Cardiac muscle cell (in vitro differentiated cells and primary cell): ENCODE results near the gene CFAP161. TPM values are rescaled to one million over a fixed set of nuclear protein-coding genes. Genes with fewer than 3 reads are reported as not detected.

Experiments used
- DNase-seq, 2 donors: peaks; one replicate each; pipeline versions ENCODE4 v3.0.0 to v3.0.0-alpha.2; 2010 to 2017; ENCODE audit warnings: low read depth in 1 of 2, low spot score in 1 of 2
- H3K27ac ChIP-seq: fragments of 200-600 bp; sonication (generic); 2 replicates; pipeline ENCODE4 v1.5.1; 2016
- H3K27me3 ChIP-seq: fragments of 200-600 bp; sonication (generic); 2 replicates; pipeline ENCODE4 v1.6.0; 2016; ENCODE audit warnings: control low read depth
- H3K36me3 ChIP-seq: fragments of 200-600 bp; sonication (generic); 2 replicates; pipeline ENCODE4 v1.5.1; 2016; ENCODE audit warnings: control low read depth
- H3K4me1 ChIP-seq: fragments of 200-600 bp; sonication (generic); 2 replicates; pipeline ENCODE4 v1.8.1; 2017; ENCODE audit warnings: low read depth, mild to moderate bottlenecking, mixed run types
- H3K4me3 ChIP-seq: fragments of 200-600 bp; sonication (generic); 2 replicates; pipeline ENCODE4 v1.5.1; 2016; ENCODE audit warnings: mild to moderate bottlenecking
- H3K9me3 ChIP-seq: fragments of 200-600 bp; sonication (generic); 2 replicates; pipeline ENCODE4 v1.5.1; 2017; ENCODE audit warnings: low read depth, mild to moderate bottlenecking, control low read depth
- polyA plus RNA-seq: library from polyadenylated mRNA; unstranded; fragments of >200 nt; fragmentation: Nextera tagmentation; extraction: Ambion mirVana; gene quantifications from 2 replicates; pipeline ENCODE4 v1.2.1, GENCODE V29; 2016
- total RNA-seq: library from RNA; depleted of rRNA; stranded (reverse); fragments of >200 nt; gene quantifications from 2 replicates; pipeline ENCODE4 v1.2.3, GENCODE V29; 2016
- TF ChIP-seq, protein P1 (sequence below): IDR thresholded peaks from 2 replicates; pipeline ENCODE4 v1.5.1; 2012; ENCODE audit warnings: low read depth, mild to moderate bottlenecking, low read length

The CFAP161 gene
- total and polyA plus RNA-seq, 2 experiments from 2014 or later = not detected

DNA sequence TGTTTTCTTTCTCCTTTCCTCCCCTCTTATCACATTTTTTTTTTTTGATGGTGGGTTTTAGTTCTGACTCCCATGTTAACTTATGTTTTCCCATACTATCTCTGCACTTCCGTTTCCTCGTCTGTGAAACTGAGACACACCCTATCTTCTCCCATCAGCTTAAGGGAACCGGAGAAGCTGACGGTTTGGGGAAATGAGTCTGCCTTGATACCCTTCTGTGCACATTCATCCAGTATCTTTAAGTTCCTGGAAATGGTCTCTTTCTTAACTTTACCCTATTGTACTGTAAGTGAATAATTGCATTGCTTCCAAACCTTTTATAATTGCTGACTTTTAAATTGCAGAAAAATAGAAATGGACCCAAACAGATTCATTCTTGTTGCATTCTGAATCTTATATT, 26.2 kb upstream of the CFAP161 start:
- Histone ChIP-seq H3K36me3 (no peaks in the 10 kb centered on the region), H3K27ac (no peak overlapping the region), H3K4me1 (no peaks in the 10 kb centered on the region), H3K9me3 (no peaks in the 10 kb centered on the region), H3K27me3 (peaks cover 26% of the 10 kb centered on the region), H3K4me3 (no peak overlapping the region)
- no peak for DNase-seq
- TF ChIP-seq, protein P1, sequence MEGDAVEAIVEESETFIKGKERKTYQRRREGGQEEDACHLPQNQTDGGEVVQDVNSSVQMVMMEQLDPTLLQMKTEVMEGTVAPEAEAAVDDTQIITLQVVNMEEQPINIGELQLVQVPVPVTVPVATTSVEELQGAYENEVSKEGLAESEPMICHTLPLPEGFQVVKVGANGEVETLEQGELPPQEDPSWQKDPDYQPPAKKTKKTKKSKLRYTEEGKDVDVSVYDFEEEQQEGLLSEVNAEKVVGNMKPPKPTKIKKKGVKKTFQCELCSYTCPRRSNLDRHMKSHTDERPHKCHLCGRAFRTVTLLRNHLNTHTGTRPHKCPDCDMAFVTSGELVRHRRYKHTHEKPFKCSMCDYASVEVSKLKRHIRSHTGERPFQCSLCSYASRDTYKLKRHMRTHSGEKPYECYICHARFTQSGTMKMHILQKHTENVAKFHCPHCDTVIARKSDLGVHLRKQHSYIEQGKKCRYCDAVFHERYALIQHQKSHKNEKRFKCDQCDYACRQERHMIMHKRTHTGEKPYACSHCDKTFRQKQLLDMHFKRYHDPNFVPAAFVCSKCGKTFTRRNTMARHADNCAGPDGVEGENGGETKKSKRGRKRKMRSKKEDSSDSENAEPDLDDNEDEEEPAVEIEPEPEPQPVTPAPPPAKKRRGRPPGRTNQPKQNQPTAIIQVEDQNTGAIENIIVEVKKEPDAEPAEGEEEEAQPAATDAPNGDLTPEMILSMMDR = no peak

DNA sequence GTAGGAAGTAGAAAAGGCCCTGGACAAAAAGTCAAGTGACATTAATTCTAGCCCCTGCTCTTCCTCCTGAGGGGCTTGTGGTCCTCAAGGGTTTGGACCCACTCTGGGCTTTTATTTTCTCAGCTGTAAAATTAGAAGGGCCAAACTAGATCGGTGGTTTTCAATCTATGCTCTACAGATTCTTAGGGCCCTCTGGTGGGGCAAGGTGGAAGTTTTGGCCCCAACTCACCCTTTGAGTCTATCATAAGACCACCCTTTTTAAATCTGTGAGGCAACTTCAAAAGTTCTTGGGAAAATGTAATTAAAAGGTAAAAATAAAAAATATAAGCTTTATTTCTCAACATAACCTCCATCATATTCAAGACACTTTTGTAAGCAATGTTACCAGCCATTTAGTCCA, 25.6 kb upstream of the CFAP161 start:
- TF ChIP-seq, protein P1 = peak; percentile 58

DNA sequence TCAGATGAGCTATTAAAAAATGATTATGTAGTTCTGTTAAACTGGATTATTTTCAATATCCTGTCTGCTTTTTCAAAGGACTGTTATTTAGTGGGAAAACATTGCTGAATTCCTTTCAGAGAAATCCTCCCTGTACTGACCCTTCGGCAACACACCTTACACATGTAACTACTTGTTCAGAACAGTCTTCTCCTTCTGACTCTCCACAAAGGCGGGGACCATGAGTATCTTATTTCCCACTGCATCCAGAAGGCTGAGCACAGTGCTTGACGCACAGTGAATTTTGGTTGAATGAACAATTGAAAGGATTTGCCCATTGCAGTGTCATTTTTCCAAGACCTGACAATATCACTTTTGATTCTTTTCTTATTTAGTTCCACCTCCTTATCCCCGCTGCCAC, 23.1 kb upstream of the CFAP161 start:
- H3K27ac ChIP-seq = no peak overlapping the region
- H3K4me1 ChIP-seq = no peaks in the 10 kb centered on the region
- H3K36me3 ChIP-seq = no peaks in the 10 kb centered on the region
- no peaks in the 10 kb centered on the region for H3K9me3 ChIP-seq
- TF ChIP-seq, protein P1 = no peak
- DNase-seq = no peak
- peaks cover 4% of the 10 kb centered on the region for H3K27me3 ChIP-seq
- H3K4me3 ChIP-seq = no peak overlapping the region

More for the DNA sequence above, 25.6 kb upstream of the CFAP161 start:
- H3K27ac ChIP-seq = no peak overlapping the region
- H3K27me3 ChIP-seq = peaks cover 21% of the 10 kb centered on the region
- peak in 1 of 2 donors; percentile 10 for DNase-seq
- no peaks in the 10 kb centered on the region for H3K4me1 ChIP-seq
- H3K9me3 ChIP-seq = no peaks in the 10 kb centered on the region
- H3K36me3 ChIP-seq = no peaks in the 10 kb centered on the region
- no peak overlapping the region for H3K4me3 ChIP-seq

DNA sequence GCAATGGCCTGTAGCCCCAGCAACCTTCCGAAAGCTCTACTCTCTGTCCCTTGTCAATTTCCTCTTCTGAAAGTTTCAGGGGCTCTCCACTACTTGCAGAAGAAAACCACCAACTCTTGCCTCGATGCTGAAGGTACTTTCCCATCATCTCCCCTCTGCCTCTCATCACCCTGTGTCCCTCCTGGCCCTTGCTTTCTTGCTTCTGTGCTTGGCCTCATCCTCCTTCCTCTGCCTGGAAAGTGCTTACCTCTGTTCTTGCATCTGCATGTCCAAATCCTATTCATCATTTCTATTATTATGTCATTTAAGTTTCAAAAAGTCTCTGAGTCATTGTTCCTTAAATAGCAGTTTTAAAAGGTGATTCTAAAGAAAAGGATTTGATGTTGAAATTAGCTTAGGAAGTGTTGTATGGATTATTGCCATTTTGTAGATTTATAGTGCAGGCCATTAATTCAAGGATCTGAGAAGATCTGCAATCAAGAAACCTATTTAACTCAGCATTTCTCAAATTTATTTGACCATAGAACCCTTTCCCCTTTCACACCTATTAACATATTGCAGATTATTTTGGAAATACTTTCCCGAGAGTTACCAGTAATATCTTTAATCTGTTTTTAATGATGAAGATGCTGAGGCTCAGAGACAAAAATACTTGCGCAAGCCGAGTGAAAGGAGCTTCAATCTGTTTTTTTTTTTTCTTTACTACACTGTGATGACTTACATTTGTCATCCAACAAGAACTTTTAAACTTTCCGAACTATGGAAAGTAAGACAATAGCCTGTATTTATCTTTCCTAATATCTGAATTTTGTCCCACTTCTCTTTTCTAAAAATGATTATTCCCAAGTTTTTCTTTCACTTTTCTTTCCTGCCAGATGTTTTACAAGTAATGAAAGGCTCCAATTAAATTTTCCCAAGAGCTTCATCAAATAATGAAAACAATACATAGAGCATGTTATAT, 22.3 kb upstream of the CFAP161 start:
- Histone ChIP-seq H3K27ac (no peak overlapping the region), H3K4me1 (no peaks in the 10 kb centered on the region), H3K9me3 (no peaks in the 10 kb centered on the region), H3K27me3 (peaks cover 9% of the 10 kb centered on the region), H3K36me3 (no peaks in the 10 kb centered on the region), H3K4me3 (no peak overlapping the region)
- TF ChIP-seq, protein P1 = no peak
- DNase-seq = no peak

DNA sequence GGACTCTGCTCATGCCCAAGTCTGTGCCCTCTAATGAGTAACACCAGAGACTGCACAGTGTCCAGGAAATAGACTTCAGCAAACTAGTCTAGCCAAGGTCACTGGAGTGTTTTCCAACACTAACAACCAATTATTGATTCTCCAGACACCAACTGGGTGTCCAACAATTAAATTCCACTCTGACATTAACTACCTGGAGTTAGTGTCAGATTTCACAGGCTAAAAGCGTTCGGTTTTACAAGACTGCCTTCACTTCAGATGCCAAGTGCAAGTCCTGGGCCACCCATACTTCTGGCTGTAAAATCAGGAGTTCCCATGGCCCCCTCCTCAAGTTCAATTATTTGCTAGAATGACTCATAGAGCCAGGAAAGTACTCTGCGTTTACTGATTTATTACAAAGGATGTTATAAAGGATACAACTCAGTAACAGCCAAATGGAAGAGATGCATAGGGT, 20.8 kb upstream of the CFAP161 start:
- DNase-seq = no peak

More for the DNA sequence above, 20.8 kb upstream of the CFAP161 start:
- peaks cover 24% of the 10 kb centered on the region for H3K27me3 ChIP-seq
- no peaks in the 10 kb centered on the region for H3K36me3 ChIP-seq
- no peaks in the 10 kb centered on the region for H3K4me1 ChIP-seq
- H3K27ac ChIP-seq = no peak overlapping the region
- no peaks in the 10 kb centered on the region for H3K9me3 ChIP-seq
- no peak overlapping the region for H3K4me3 ChIP-seq
- TF ChIP-seq, protein P1 = no peak
